Measurements from ENCODE around the gene ATL1. TPM values are rescaled to one million over a fixed set of nuclear protein-coding genes. Genes with fewer than 3 reads are reported as not detected.

ATL1 gene
- total RNA-seq, 4 donors from 2014 or later, result 17.2 to 22.3 (median 21.6) TPM

DNA sequence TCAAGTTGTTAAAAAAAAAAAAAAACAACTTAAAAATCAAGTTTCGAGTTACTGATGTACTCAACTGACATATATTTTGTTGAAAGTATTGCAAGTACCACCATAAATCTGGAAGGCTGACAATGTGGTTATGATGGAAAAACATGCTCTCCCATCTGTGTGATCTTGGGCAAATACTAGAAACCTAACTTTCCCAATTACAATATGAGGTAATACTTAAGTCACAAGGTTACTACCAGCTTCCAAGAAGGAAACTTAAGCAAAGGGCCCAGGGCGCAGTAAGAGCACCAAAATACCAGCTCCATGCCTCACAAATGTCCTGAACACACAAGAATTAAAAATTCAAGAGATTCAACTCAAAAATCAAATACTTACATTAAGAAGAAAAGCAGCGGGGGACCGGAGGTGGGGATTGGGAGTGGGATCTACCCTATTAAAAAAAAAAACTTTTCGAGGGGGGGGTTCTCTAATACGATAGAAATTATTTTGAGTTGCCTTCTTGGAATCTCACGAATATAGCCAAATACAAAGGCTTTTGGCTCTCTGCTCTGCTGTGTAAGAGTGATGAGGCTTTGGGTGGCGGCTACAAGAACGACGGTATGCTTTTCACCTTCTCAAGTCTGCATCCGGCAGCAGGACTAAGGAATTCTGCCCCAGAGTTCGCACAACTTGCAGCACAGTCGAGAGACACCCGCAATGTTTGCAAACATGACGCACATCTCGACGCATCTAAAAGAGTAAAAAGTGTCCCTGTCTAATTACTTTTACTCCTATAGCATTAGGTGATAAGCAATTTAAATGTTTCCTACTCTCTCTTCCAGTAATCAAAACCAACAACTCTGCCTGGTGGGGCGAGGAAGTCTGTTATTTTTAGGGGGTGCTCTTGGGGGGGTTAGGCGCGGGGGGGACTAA lies 107.1 kb downstream of the ATL1 start:
- peaks cover 0 to 10% of the 10 kb centered on the region in 2 donors for H3K36me3 ChIP-seq
- H3K9me3 ChIP-seq, result no peaks in the 10 kb centered on the region
- H3K27me3 ChIP-seq, result no peaks in the 10 kb centered on the region
- WGBS, 2 donors (ENCODE audit: low coverage in 1 of 2), result 1 to 2% methylated on average over 13 to 16 of the region's 20 CpGs
- H3K4me3 ChIP-seq, result peak overlapping the region; percentile 61 to 93
- TF ChIP-seq POLR2AphosphoS5 (IDR thresholded peaks at IDR 0.05), result peak; percentile 73
- TF ChIP-seq POLR2A (IDR thresholded peaks at IDR 0.05), result peak in 1 of 2 donors; percentile 5
- TF ChIP-seq EP300 (IDR thresholded peaks at IDR 0.05), result no peak
- peak overlapping the region; percentile 87 to 99 (median 97) for H3K27ac ChIP-seq
- ATAC-seq, result peak; percentile 39
- peaks cover 0 to 41% (median 2%) of the 10 kb centered on the region in 3 donors for H3K4me1 ChIP-seq

DNA sequence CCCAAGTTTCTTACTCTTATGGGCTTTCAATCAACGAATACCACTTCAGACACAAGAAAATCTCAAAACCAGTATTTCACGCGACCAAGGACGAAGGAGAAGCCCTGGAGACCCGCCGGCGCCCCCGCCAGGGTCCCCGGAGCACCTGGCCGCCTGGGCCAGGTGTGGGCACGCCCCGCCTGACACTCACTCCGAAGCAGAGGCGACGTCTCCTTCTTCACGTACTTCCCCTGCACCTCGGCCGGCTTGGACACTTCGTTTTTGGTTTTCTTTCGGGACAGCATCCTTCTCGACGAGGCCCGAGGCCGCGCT lies 107.7 kb downstream of the ATL1 start:
- H3K4me3 ChIP-seq, result peak overlapping the region; percentile 61 to 93
- peaks cover 0 to 41% (median 2%) of the 10 kb centered on the region in 3 donors for H3K4me1 ChIP-seq
- TF ChIP-seq POLR2AphosphoS5 (IDR thresholded peaks at IDR 0.05) (no peak), POLR2A (IDR thresholded peaks at IDR 0.05) (no peak), EP300 (IDR thresholded peaks at IDR 0.05) (no peak)
- TF ChIP-seq, protein P1, sequence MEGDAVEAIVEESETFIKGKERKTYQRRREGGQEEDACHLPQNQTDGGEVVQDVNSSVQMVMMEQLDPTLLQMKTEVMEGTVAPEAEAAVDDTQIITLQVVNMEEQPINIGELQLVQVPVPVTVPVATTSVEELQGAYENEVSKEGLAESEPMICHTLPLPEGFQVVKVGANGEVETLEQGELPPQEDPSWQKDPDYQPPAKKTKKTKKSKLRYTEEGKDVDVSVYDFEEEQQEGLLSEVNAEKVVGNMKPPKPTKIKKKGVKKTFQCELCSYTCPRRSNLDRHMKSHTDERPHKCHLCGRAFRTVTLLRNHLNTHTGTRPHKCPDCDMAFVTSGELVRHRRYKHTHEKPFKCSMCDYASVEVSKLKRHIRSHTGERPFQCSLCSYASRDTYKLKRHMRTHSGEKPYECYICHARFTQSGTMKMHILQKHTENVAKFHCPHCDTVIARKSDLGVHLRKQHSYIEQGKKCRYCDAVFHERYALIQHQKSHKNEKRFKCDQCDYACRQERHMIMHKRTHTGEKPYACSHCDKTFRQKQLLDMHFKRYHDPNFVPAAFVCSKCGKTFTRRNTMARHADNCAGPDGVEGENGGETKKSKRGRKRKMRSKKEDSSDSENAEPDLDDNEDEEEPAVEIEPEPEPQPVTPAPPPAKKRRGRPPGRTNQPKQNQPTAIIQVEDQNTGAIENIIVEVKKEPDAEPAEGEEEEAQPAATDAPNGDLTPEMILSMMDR (IDR thresholded peaks at IDR 0.05), result no peak
- H3K9me3 ChIP-seq, result no peaks in the 10 kb centered on the region
- H3K27me3 ChIP-seq, result no peaks in the 10 kb centered on the region
- WGBS, 2 donors (ENCODE audit: low coverage in 1 of 2), result 0 to 2% methylated on average over 6 to 23 of the region's 25 CpGs
- peak overlapping the region; percentile 87 to 99 (median 97) for H3K27ac ChIP-seq
- peak; percentile 45 for ATAC-seq
- H3K36me3 ChIP-seq, result peaks cover 0 to 10% of the 10 kb centered on the region in 2 donors

DNA sequence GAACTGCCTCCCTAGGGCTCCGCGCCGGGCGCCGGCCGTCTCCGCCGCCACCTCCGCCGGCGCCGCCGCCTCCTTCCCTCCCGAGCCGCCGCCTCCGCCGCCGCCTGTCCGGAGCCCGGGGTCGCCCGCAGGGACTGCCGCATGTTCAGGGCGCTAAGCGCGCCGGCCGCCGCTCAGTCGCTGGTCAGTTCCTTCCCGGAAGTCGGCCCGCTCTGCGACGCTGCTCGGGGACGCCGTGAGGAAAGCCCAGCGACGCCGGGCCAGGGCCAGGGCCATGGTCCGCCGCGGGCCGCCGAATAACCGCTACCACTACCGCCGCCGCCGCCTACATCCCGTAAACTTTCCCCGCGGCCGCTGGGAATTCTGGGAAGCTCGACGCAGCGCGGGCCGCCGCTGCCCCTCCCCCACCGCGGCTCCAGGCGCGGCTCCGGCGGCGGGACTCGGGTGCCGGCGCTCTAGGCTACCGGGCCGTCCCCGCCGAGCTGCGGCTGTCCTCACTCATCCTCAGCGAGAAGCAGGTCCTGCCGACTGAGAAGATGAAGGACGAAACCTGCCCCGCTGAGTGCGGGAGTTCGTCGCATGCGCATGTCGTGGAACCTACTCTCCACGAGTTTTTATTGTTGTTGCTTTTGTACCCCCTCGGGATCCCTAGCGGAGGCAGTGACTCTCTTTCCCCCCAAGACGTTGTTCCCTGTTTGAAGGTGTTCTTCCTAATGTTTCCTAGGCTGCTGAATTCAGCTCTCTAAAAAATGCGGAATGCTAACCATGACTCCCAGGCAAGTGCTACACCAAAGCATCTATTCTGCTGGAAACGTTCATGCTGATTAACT lies 108.3 kb downstream of the ATL1 start, which contains the start of gene SAV1:
SAV1 (minus strand) TSS at position 311 of the 830 bp plus-strand sequence. CDS start 339 bp downstream, outside the sequence.
- Histone ChIP-seq H3K9me3 (no peaks in the 10 kb centered on the region), H3K4me1 (peaks cover 0 to 39% (median 2%) of the 10 kb centered on the region in 3 donors), H3K27ac (peak within 1 kb of the TSS; percentile 87 to 99 (median 97)), H3K4me3 (peak within 1 kb of the TSS; percentile 61 to 93), H3K27me3 (no peaks in the 10 kb centered on the region), H3K36me3 (peaks cover 0 to 10% of the 10 kb centered on the region in 2 donors)
- ATAC-seq, result peak; percentile 89
- WGBS, 2 donors (ENCODE audit: low coverage in 1 of 2), result 0% methylated on average over 3 to 4 of the region's 92 CpGs
- TF ChIP-seq, protein P1 (IDR thresholded peaks at IDR 0.05), result peak in 1 of 4 experiments; percentile 12
- TF ChIP-seq EP300 (IDR thresholded peaks at IDR 0.05) (no peak), POLR2A (IDR thresholded peaks at IDR 0.05) (peak; percentile 94 to 97), POLR2AphosphoS5 (IDR thresholded peaks at IDR 0.05) (peak; percentile 90)

DNA sequence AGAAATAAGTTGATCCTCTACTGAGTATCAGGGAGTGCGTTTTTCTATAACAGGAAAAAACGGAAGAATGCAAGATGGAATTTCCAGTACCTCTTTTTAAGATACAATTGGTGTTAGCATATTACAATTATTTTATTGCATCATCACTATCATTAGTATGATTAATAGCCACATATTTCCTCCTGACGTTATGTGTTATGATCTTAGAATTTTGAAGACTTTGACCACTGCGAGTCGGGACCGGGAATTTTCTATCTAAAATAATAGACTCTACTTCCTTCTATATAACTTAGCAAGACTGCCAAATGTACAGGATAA lies 108.8 kb downstream of the ATL1 start:
- Histone ChIP-seq H3K27me3 (no peaks in the 10 kb centered on the region), H3K36me3 (peaks cover 0 to 8% of the 10 kb centered on the region in 2 donors), H3K4me3 (peak overlapping the region; percentile 61 to 93), H3K27ac (peak overlapping the region; percentile 87 to 99 (median 97)), H3K4me1 (peaks cover 0 to 33% (median 2%) of the 10 kb centered on the region in 3 donors), H3K9me3 (no peaks in the 10 kb centered on the region)
- WGBS, 2 donors (ENCODE audit: low coverage in 1 of 2), result 0 to 2% methylated on average over 6 of the region's 6 CpGs
- TF ChIP-seq POLR2A (IDR thresholded peaks at IDR 0.05) (no peak), EP300 (IDR thresholded peaks at IDR 0.05) (no peak), POLR2AphosphoS5 (IDR thresholded peaks at IDR 0.05) (no peak)
- TF ChIP-seq, protein P1 (IDR thresholded peaks at IDR 0.05), result no peak
- ATAC-seq, result no peak

DNA sequence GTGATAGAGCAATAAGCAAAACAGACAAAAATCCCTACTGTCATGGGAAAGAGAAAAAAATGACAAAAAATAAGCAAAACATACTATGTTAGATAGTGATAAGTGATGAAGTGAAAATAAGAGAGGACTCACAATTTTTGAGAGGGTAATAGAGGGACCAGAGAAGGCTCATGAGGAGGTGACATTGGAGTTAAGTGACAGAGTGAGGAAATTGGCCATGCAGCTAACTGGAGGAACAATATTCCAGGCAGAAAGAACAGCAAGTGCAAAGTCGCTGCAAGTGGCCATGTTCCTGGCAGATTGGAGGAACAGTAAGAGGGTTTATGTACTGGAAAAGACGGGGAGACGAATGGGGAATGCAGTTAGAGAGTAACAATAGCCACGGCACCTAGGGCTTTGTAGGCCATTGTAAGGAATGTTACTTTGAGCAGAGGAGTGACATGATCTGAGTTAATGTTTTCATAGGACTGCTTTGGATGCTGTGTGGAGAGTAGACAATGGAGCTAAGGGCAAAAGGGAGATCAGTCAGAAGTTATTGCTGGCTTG lies 109.6 kb downstream of the ATL1 start:
- 82 to 84% methylated on average over 3 to 4 of the region's 4 CpGs for WGBS, 2 donors (ENCODE audit: low coverage in 1 of 2)
- Histone ChIP-seq H3K4me1 (peaks cover 0 to 26% (median 0%) of the 10 kb centered on the region in 3 donors), H3K27ac (no peak overlapping the region), H3K36me3 (peaks cover 0 to 4% of the 10 kb centered on the region in 2 donors), H3K27me3 (no peaks in the 10 kb centered on the region), H3K9me3 (no peaks in the 10 kb centered on the region), H3K4me3 (no peak overlapping the region)
- ATAC-seq, result no peak
- no peak for TF ChIP-seq EP300 (IDR thresholded peaks at IDR 0.05)

Measured in gastroesophageal sphincter (tissue), 4 donors.